IMR-90 (cell line): ENCODE results near the gene NCKAP5. TPM values are rescaled to one million over a fixed set of nuclear protein-coding genes. Genes with fewer than 3 reads are reported as not detected.

ENCODE experiments used
- ATAC-seq: fragments of 200-7000 bp; cut with Tn5 transposase; 2 replicates; pipeline ENCODE4 v1.9.1; 2020; ENCODE audit warnings: low read depth, mild to moderate bottlenecking, moderate library complexity
- BruUV-seq: library from RNA; stranded (reverse); fragments of 400-500 nt; replicated peaks from 2 replicates; lab custom pipeline; 2021; lab: Mats Ljungman, UMichigan
- CTCF ChIA-PET: fragments of 300-600 bp; formaldehyde crosslinking; extraction: SDS; loops from one replicate; lab custom pipeline; 2021; ENCODE audit warnings: antibody characterized with exemption; lab: Yijun Ruan, JAX
- POLR2A ChIA-PET: fragments of 300-600 bp; sonication (Branson Sonifier 250); formaldehyde crosslinking; loops from one replicate; lab custom pipeline; 2022; ENCODE audit warnings: antibody characterized with exemption; ENCODE audit not compliant: unreplicated experiment; lab: Charles Lee
- DNase-seq: peaks from one replicate; pipeline ENCODE4 v3.0.0; 2013
- H2AFZ ChIP-seq: replicated peaks from 2 replicates; pipeline ENCODE3; 2013; ENCODE audit warnings: low read length, mild to moderate bottlenecking; ENCODE audit not compliant: poor library complexity
- H2AK5ac ChIP-seq: 2 replicates; pipeline ENCODE4 v1.6.1; 2013; ENCODE audit warnings: low read depth, low read length, inconsistent platforms
- H2AK9ac ChIP-seq: replicated peaks from 2 replicates; pipeline ENCODE3; 2013; ENCODE audit warnings: mild to moderate bottlenecking, low read depth, low read length, moderate library complexity; ENCODE audit not compliant: poor library complexity
- H2BK120ac ChIP-seq: 2 replicates; pipeline ENCODE4 v1.6.1; 2013; ENCODE audit warnings: low read depth, low read length, inconsistent platforms
- H2BK15ac ChIP-seq: 3 replicates; pipeline ENCODE4 v1.6.1; 2013; ENCODE audit warnings: low read depth, low read length, inconsistent platforms
- H2BK20ac ChIP-seq: 2 replicates; pipeline ENCODE4 v1.6.1; 2013; ENCODE audit warnings: low read depth, mild to moderate bottlenecking, inconsistent platforms, low read length, moderate library complexity
- H2BK5ac ChIP-seq: 2 replicates; pipeline ENCODE4 v1.6.1; 2013; ENCODE audit warnings: mild to moderate bottlenecking, low read depth, low read length, inconsistent platforms; ENCODE audit not compliant: poor library complexity, severe bottlenecking
- H3K14ac ChIP-seq: replicated peaks from 2 replicates; pipeline ENCODE4 v1.6.1; 2013; ENCODE audit warnings: low read depth, low read length, inconsistent platforms
- H3K18ac ChIP-seq: 2 replicates; pipeline ENCODE4 v1.6.1; 2013; ENCODE audit warnings: low read depth, low read length, control low read depth
- H3K23ac ChIP-seq: 2 replicates; pipeline ENCODE4 v1.6.1; 2013; ENCODE audit warnings: low read depth, low read length, inconsistent platforms
- H3K27ac ChIP-seq: 2 replicates; pipeline ENCODE4 v1.5.1; 2013; ENCODE audit warnings: mild to moderate bottlenecking, control low read depth, low read length; ENCODE audit not compliant: insufficient read depth
- H3K27me3 ChIP-seq: 2 replicates; pipeline ENCODE4 v1.6.1; 2013; ENCODE audit warnings: low read length; ENCODE audit not compliant: control insufficient read depth, insufficient read depth
- H3K36me3 ChIP-seq: 2 replicates; pipeline ENCODE4 v1.6.1; 2013; ENCODE audit warnings: low read length, mixed read lengths; ENCODE audit not compliant: control insufficient read depth, insufficient read depth
- H3K4ac ChIP-seq: 2 replicates; pipeline ENCODE4 v1.6.1; 2013; ENCODE audit warnings: low read depth, low read length, inconsistent platforms
- H3K4me1 ChIP-seq: 2 replicates; pipeline ENCODE4 v1.6.1; 2013; ENCODE audit warnings: low read length, mixed read lengths; ENCODE audit not compliant: control insufficient read depth, insufficient read depth
- H3K4me2 ChIP-seq: 2 replicates; pipeline ENCODE4 v1.6.1; 2013; ENCODE audit warnings: low read depth, mild to moderate bottlenecking, control low read depth, low read length, moderate library complexity
- H3K4me3 ChIP-seq: 2 replicates; pipeline ENCODE4 v1.5.1; 2013; ENCODE audit warnings: low read depth, mild to moderate bottlenecking, control low read depth, low read length, moderate library complexity; ENCODE audit not compliant: insufficient read depth
- H3K56ac ChIP-seq: 2 replicates; pipeline ENCODE4 v1.6.1; 2013; ENCODE audit warnings: low read length, inconsistent platforms; ENCODE audit not compliant: insufficient read depth; ENCODE audit errors: extremely low read depth
- H3K79me1 ChIP-seq, 2 experiments: 2 replicates each; pipeline ENCODE4 v1.6.1; 2013; ENCODE audit warnings: low read length in 2 of 2, inconsistent platforms in 1 of 2, low read depth in 1 of 2
- H3K9ac ChIP-seq: 2 replicates; pipeline ENCODE4 v1.6.1; 2013; ENCODE audit warnings: low read depth, low read length, control low read depth
- H3K9me1 ChIP-seq: 2 replicates; pipeline ENCODE4 v1.6.1; 2013; ENCODE audit warnings: low read length, inconsistent platforms; ENCODE audit not compliant: insufficient read depth
- H3K9me3 ChIP-seq: 2 replicates; pipeline ENCODE4 v1.6.1; 2013; ENCODE audit warnings: low read length; ENCODE audit not compliant: control insufficient read depth, insufficient read depth
- H4K20me1 ChIP-seq: 2 replicates; pipeline ENCODE4 v1.6.1; 2013; ENCODE audit warnings: low read length, inconsistent platforms; ENCODE audit not compliant: insufficient read depth
- H4K5ac ChIP-seq: 2 replicates; pipeline ENCODE4 v1.6.1; 2013; ENCODE audit warnings: mild to moderate bottlenecking, low read depth, low read length, control low read depth
- H4K8ac ChIP-seq, 2 experiments: 2 replicates each; pipeline ENCODE4 v1.6.1; 2013; ENCODE audit warnings: low read depth in 2 of 2, low read length in 2 of 2, control low read depth in 1 of 2, inconsistent platforms in 1 of 2
- H4K91ac ChIP-seq: 2 replicates; pipeline ENCODE4 v1.6.1; 2013; ENCODE audit warnings: low read depth, low read length, inconsistent platforms; ENCODE audit not compliant: insufficient read depth
- CEBPB ChIP-seq: IDR thresholded peaks from 2 replicates; pipeline ENCODE4 v1.6.1; 2012; ENCODE audit warnings: low read depth, low read length, improper control_type of control experiment
- ELK1 ChIP-seq: fragments of 150-350 bp; IDR thresholded peaks from 2 replicates; pipeline ENCODE4 v1.6.1; 2016; ENCODE audit warnings: low read depth, mild to moderate bottlenecking, low read length, moderate library complexity, borderline replicate concordance
- MAZ ChIP-seq: IDR thresholded peaks from 2 replicates; pipeline ENCODE4 v1.6.1; 2012; ENCODE audit warnings: low read depth, mild to moderate bottlenecking, low read length, improper control_type of control experiment, moderate library complexity, borderline replicate concordance
- RAD21 ChIP-seq: IDR thresholded peaks from 2 replicates; pipeline ENCODE4 v1.6.1; 2012; ENCODE audit warnings: low read length, improper control_type of control experiment
- USF2 ChIP-seq: fragments of 150-350 bp; IDR thresholded peaks from 2 replicates; pipeline ENCODE4 v1.6.1; 2017; ENCODE audit warnings: mild to moderate bottlenecking, antibody characterized with exemption, low read length, low read depth
- WGBS, 2 experiments: methylation state at CpG; one replicate each; pipeline versions ENCODE4 v1.1.5 to v1.1.7; 2013; ENCODE audit warnings: missing lambda C conversion rate in 2 of 2; ENCODE audit not compliant: insufficient read length in 1 of 2; ENCODE audit errors: extremely low coverage in 2 of 2; 5-methylcytosine and 5-hydroxymethylcytosine counted together
- dilution Hi-C: fragments of 300-500 bp; cut with HindIII; formaldehyde crosslinking; loops from one replicate; pipeline ENCODE4 v1.14.3; 2018; ENCODE audit warnings: low sequenced_read_pairs; ENCODE audit not compliant: unreplicated experiment
- in situ Hi-C: fragments of 300-500 bp; cut with MboI; formaldehyde crosslinking; loops from 3 replicates; pipeline ENCODE4 v1.14.3; 2019; ENCODE audit warnings: low sequenced_read_pairs, inconsistent platforms, mixed read lengths
- intact Hi-C: fragments of 100-400 bp; cut with micrococcal nuclease; formaldehyde crosslinking; loops from 2 replicates; pipeline ENCODE4 v1.10.0; 2022
- polyA plus RNA-seq, 3 experiments: library from polyadenylated mRNA; depleted of rRNA; stranded (reverse); fragments of >200 nt; gene quantifications; 2 replicates each; pipeline ENCODE4 v1.2.3, GENCODE V29; 2012; ENCODE audit warnings: low replicate concordance in 1 of 3
- total RNA-seq: library from RNA; depleted of rRNA; stranded (reverse); fragments of >200 nt; gene quantifications from 2 replicates; pipeline ENCODE4 v1.2.3, GENCODE V29; 2012

NCKAP5 gene
- total and polyA plus RNA-seq, 2 of the 4 experiments (the other 2 are of a cell fraction), result 2.7 to 3.9 TPM

- Histone ChIP-seq H3K79me1 (peaks cover 5 to 7% of the 10 kb centered on the region in 2 experiments; a peak in 3 of 4 replicates), H3K9me3 (no peaks in the 10 kb centered on the region), H4K5ac (peak overlapping the region; percentile 33; the same call in 1 of the 2 replicates), H3K4me1 (peaks cover 11% of the 10 kb centered on the region), H2AFZ (no peak overlapping the region), H3K4ac (peak overlapping the region; percentile 37; the same call in 1 of the 2 replicates), H3K27ac (no peak overlapping the region), H3K56ac (no peak overlapping the region), H2AK9ac (no peak overlapping the region), H2BK5ac (no peak overlapping the region), H3K23ac (peak overlapping the region; percentile 56; the same call in 1 of the 2 replicates), H3K36me3 (no peaks in the 10 kb centered on the region), H3K27me3 (no peaks in the 10 kb centered on the region), H3K4me2 (no peak overlapping the region), H3K18ac (peak overlapping the region; percentile 0; the same call in 1 of the 2 replicates), H3K14ac (0 out of 2 replicates have a peak overlapping the region, but pooled peaks have one; percentile 19), H3K9me1 (peaks cover 9% of the 10 kb centered on the region; the same call in 1 of the 2 replicates), H3K4me3 (no peak overlapping the region), H2BK15ac (no peak overlapping the region), H4K91ac (peak overlapping the region; percentile 31), H2BK120ac (peak overlapping the region; percentile 78), H2AK5ac (0 out of 2 replicates have a peak overlapping the region, but pooled peaks have one; percentile 44), H4K8ac (peak overlapping the region in 1 of 2 experiments; percentile 31; a peak in 1 of 4 replicates), H2BK20ac (peak overlapping the region; percentile 52), H4K20me1 (no peaks in the 10 kb centered on the region), H3K9ac (no peak overlapping the region)
- intact Hi-C loops, result no loop called here
- ChIA-PET POLR2A (no interaction called here), CTCF (no interaction called here)
- in situ Hi-C loops, result no loop called here
- no TSS peak for BruUV-seq
- WGBS, 2 experiments, result no CpG with 5 or more reads among the region's 1 CpG
- DNase-seq (no peak), ATAC-seq (no peak)
- TF ChIP-seq RAD21 (no peak), MAZ (no peak), ELK1 (no peak), USF2 (no peak), CEBPB (no peak)
- dilution Hi-C loops, result no loop called here
These were observed 64.3 kb downstream of the NCKAP5 start for GRCh38 chr2:133503927-133504326.
